IPS-15b (cell line): ENCODE results near the gene OLFM1.
"Not testable (repeated sequence)": the region's sequence is repeated elsewhere in the genome, so short reads cannot be mapped to it uniquely, and the experiment has no call there.

Experiments
- H3K27me3 ChIP-seq: one replicate; pipeline ENCODE4 v1.6.1; 2013; ENCODE audit warnings: low read length; ENCODE audit not compliant: control insufficient read depth, insufficient read depth
- H3K36me3 ChIP-seq: one replicate; pipeline ENCODE4 v1.6.1; 2013; ENCODE audit warnings: low read length; ENCODE audit not compliant: control insufficient read depth, insufficient read depth
- H3K4me1 ChIP-seq: one replicate; pipeline ENCODE4 v1.6.1; 2013; ENCODE audit warnings: mild to moderate bottlenecking, low read length; ENCODE audit not compliant: control insufficient read depth, insufficient read depth
- H3K4me3 ChIP-seq: one replicate; pipeline ENCODE4 v1.5.1; 2013; ENCODE audit warnings: low read depth, low read length
- H3K9ac ChIP-seq: one replicate; pipeline ENCODE4 v1.6.1; 2013; ENCODE audit warnings: low read depth, mild to moderate bottlenecking, low read length
- H3K9me3 ChIP-seq: one replicate; pipeline ENCODE4 v1.6.1; 2013; ENCODE audit warnings: mild to moderate bottlenecking, low read length; ENCODE audit not compliant: control insufficient read depth, insufficient read depth

Gene OLFM1

GRCh38 chr9:135149901-135150300 lies 62.4 kb downstream of the OLFM1 start:
- not testable (repeated sequence) for H3K9me3 ChIP-seq, H3K9ac ChIP-seq, H3K4me3 ChIP-seq, H3K27me3 ChIP-seq, H3K36me3 ChIP-seq, H3K4me1 ChIP-seq

- Histone ChIP-seq H3K4me1 (peaks cover 2% of the 10 kb centered on the region), H3K36me3 (peaks cover 3% of the 10 kb centered on the region), H3K4me3 (no peak overlapping the region)
These were observed 63.5 kb downstream of the OLFM1 start for GRCh38 chr9:135150981-135151380.

GRCh38 chr9:135151757-135152613 lies 64.5 kb downstream of the OLFM1 start:
- Histone ChIP-seq H3K4me1 (peaks cover 2% of the 10 kb centered on the region), H3K27me3 (no peaks in the 10 kb centered on the region), H3K9ac (no peak overlapping the region), H3K4me3 (no peak overlapping the region), H3K9me3 (no peaks in the 10 kb centered on the region), H3K36me3 (peaks cover 3% of the 10 kb centered on the region)

More at GRCh38 chr9:135150981-135151380, 63.5 kb downstream of the OLFM1 start:
- no peak overlapping the region for H3K9ac ChIP-seq
- H3K9me3 ChIP-seq = no peaks in the 10 kb centered on the region
- no peaks in the 10 kb centered on the region for H3K27me3 ChIP-seq

GRCh38 chr9:135152614-135153334 lies 65.3 kb downstream of the OLFM1 start:
- no peak overlapping the region for H3K4me3 ChIP-seq
- no peaks in the 10 kb centered on the region for H3K27me3 ChIP-seq
- no peaks in the 10 kb centered on the region for H3K9me3 ChIP-seq
- H3K4me1 ChIP-seq = peaks cover 2% of the 10 kb centered on the region
- peaks cover 3% of the 10 kb centered on the region for H3K36me3 ChIP-seq
- H3K9ac ChIP-seq = no peak overlapping the region

GRCh38 chr9:135154050-135154615 lies 66.7 kb downstream of the OLFM1 start:
- no peak overlapping the region for H3K9ac ChIP-seq
- no peak overlapping the region for H3K4me3 ChIP-seq
- H3K4me1 ChIP-seq = peaks cover 2% of the 10 kb centered on the region
- H3K9me3 ChIP-seq = no peaks in the 10 kb centered on the region
- peaks cover 3% of the 10 kb centered on the region for H3K36me3 ChIP-seq
- peaks cover 2% of the 10 kb centered on the region for H3K27me3 ChIP-seq

- Histone ChIP-seq H3K9ac (no peak overlapping the region), H3K9me3 (no peaks in the 10 kb centered on the region), H3K36me3 (peaks cover 3% of the 10 kb centered on the region), H3K27me3 (peaks cover 2% of the 10 kb centered on the region), H3K4me1 (peaks cover 2% of the 10 kb centered on the region), H3K4me3 (no peak overlapping the region)
These were observed 67.9 kb downstream of the OLFM1 start for GRCh38 chr9:135155396-135155795.

- Histone ChIP-seq H3K4me3 (no peak overlapping the region), H3K4me1 (peaks cover 2% of the 10 kb centered on the region), H3K9me3 (no peaks in the 10 kb centered on the region), H3K27me3 (peaks cover 2% of the 10 kb centered on the region), H3K36me3 (no peaks in the 10 kb centered on the region), H3K9ac (no peak overlapping the region)
These were observed 69.3 kb downstream of the OLFM1 start for GRCh38 chr9:135156525-135157510.

- no peaks in the 10 kb centered on the region for H3K9me3 ChIP-seq
- H3K4me1 ChIP-seq = no peaks in the 10 kb centered on the region
- no peak overlapping the region for H3K4me3 ChIP-seq
- H3K36me3 ChIP-seq = no peaks in the 10 kb centered on the region
- H3K9ac ChIP-seq = no peak overlapping the region
- peaks cover 2% of the 10 kb centered on the region for H3K27me3 ChIP-seq
These were observed 70.5 kb downstream of the OLFM1 start for GRCh38 chr9:135157856-135158563.

- no peak overlapping the region for H3K9ac ChIP-seq
- no peaks in the 10 kb centered on the region for H3K36me3 ChIP-seq
- no peak overlapping the region for H3K4me3 ChIP-seq
- no peaks in the 10 kb centered on the region for H3K4me1 ChIP-seq
- peaks cover 2% of the 10 kb centered on the region for H3K27me3 ChIP-seq
- no peaks in the 10 kb centered on the region for H3K9me3 ChIP-seq
These were observed 71.1 kb downstream of the OLFM1 start for GRCh38 chr9:135158564-135158937.

GRCh38 chr9:135159801-135160200 lies 72.3 kb downstream of the OLFM1 start:
- Histone ChIP-seq H3K36me3 (no peaks in the 10 kb centered on the region), H3K4me3 (no peak overlapping the region), H3K9ac (no peak overlapping the region), H3K27me3 (peaks cover 2% of the 10 kb centered on the region), H3K9me3 (no peaks in the 10 kb centered on the region), H3K4me1 (no peaks in the 10 kb centered on the region)
